ENCODE results near the gene UBXN4.

GRCh38 chr2:135783439-135783838 lies 41.8 kb downstream of the UBXN4 start:
- TF ChIP-seq RFX5 (IDR thresholded peaks at IDR 0.05; ENCODE audit: low read depth, low read length) (no peak), POLR2A (IDR thresholded peaks at IDR 0.05; ENCODE audit: low read depth, low read length) (no peak), CTCF (conservative IDR thresholded peaks at IDR 0.05; ENCODE audit: low read depth, low read length) (no peak), NFE2L2 (IDR thresholded peaks at IDR 0.05; ENCODE audit: low read depth, low read length) (no peak), MXI1 (IDR thresholded peaks at IDR 0.05; ENCODE audit: borderline replicate concordance, low read depth, low read length) (no peak), CEBPB (IDR thresholded peaks at IDR 0.05; ENCODE audit: low read depth, low read length) (no peak), MAFK (IDR thresholded peaks at IDR 0.05; ENCODE audit: low read depth, low read length) (no peak), BHLHE40 (IDR thresholded peaks at IDR 0.05; ENCODE audit: low read depth, low read length) (no peak), RAD21 (IDR thresholded peaks at IDR 0.05; ENCODE audit: low read length) (no peak), USF2 (IDR thresholded peaks at IDR 0.05; ENCODE audit: low read depth, low read length) (no peak), CHD1 (IDR thresholded peaks at IDR 0.05; ENCODE audit: low read depth, low read length) (no peak), MAZ (IDR thresholded peaks at IDR 0.05; ENCODE audit: borderline replicate concordance, low read depth, low read length) (no peak)

Measured in IMR-90 (cell line).